Osteoblast (primary cell): ENCODE data around the gene LVRN. TPM values are rescaled to one million over a fixed set of nuclear protein-coding genes. Genes with fewer than 3 reads are reported as not detected.

Experiments used
- DNase-seq: peaks from one replicate; pipeline ENCODE4 v3.0.0; 2011; ENCODE audit warnings: low spot score, mixed read lengths; ENCODE audit not compliant: insufficient read length; ENCODE audit errors: missing footprints
- H2AFZ ChIP-seq: 2 replicates; pipeline ENCODE4 v1.6.0; 2011; ENCODE audit warnings: mild to moderate bottlenecking, low read length
- H3K27ac ChIP-seq: 2 replicates; pipeline ENCODE4 v1.5.1; 2011; ENCODE audit warnings: mild to moderate bottlenecking, low read depth, low read length, moderate library complexity
- H3K27me3 ChIP-seq: 2 replicates; pipeline ENCODE4 v1.6.0; 2012; ENCODE audit warnings: mild to moderate bottlenecking, control low read depth, inconsistent platforms, low read length, moderate library complexity; ENCODE audit not compliant: insufficient read depth
- H3K36me3 ChIP-seq: 2 replicates; pipeline ENCODE4 v1.5.1; 2011; ENCODE audit warnings: mild to moderate bottlenecking, low read length, control low read depth, moderate library complexity; ENCODE audit not compliant: insufficient read depth
- H3K4me1 ChIP-seq: 2 replicates; pipeline ENCODE4 v1.5.1; 2011; ENCODE audit warnings: mild to moderate bottlenecking, low read length, control low read depth, moderate library complexity; ENCODE audit not compliant: insufficient read depth
- H3K4me2 ChIP-seq: 2 replicates; pipeline ENCODE4 v1.6.0; 2011; ENCODE audit warnings: mild to moderate bottlenecking, low read length; ENCODE audit not compliant: insufficient read depth
- H3K4me3 ChIP-seq: fragments of 200-600 bp; sonication (generic); 3 replicates; pipeline ENCODE4 v1.5.1; 2012; ENCODE audit warnings: mild to moderate bottlenecking, low read length, inconsistent platforms; ENCODE audit not compliant: insufficient read depth
- H3K79me2 ChIP-seq: 2 replicates; pipeline ENCODE4 v1.6.0; 2012; ENCODE audit warnings: mild to moderate bottlenecking, low read length, control low read depth, inconsistent platforms; ENCODE audit not compliant: insufficient read depth
- H3K9me3 ChIP-seq: 2 replicates; pipeline ENCODE4 v1.5.1; 2011; ENCODE audit warnings: low read depth, low read length, control low read depth
- H4K20me1 ChIP-seq: 2 replicates; pipeline ENCODE4 v1.6.0; 2012; ENCODE audit warnings: mild to moderate bottlenecking, low read length, control low read depth; ENCODE audit not compliant: insufficient read depth
- total RNA-seq: library from RNA; depleted of rRNA; stranded (reverse); fragments of >200 nt; gene quantifications from 2 replicates; pipeline ENCODE4 v1.2.3, GENCODE V29; 2012
- TF ChIP-seq, protein P1 (sequence below): IDR thresholded peaks from 2 replicates; pipeline ENCODE4 v1.5.1; 2011; ENCODE audit warnings: mild to moderate bottlenecking, low read depth, low read length, moderate library complexity; ENCODE audit errors: extremely low read depth

LVRN gene
- total RNA-seq, 1 donor: under 0.01 TPM

DNA sequence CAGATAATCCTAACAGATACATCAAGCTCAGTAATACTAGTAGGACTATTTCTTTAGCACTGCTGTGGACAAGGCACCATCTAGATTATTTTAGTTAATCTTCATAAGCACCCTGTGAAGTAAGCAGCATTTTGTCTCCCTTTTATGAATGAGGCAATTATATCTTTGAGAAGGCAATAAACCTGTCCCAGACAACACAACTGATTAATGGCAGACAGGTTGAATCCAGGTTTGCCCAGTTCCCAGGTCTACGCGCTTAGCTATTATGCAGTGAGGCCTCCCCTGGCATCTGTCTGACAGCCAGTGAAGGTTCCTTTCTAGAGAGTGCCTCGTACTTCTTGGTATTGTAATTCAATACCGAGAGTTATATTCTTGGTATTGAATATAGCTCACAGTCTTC is 9.7 kb upstream of the LVRN start:
- Histone ChIP-seq H3K36me3 (no peaks in the 10 kb centered on the region), H3K27ac (no peak overlapping the region), H3K27me3 (no peaks in the 10 kb centered on the region), H2AFZ (no peak overlapping the region), H4K20me1 (no peaks in the 10 kb centered on the region), H3K79me2 (no peaks in the 10 kb centered on the region), H3K4me2 (no peak overlapping the region), H3K4me1 (peaks cover 11% of the 10 kb centered on the region), H3K9me3 (no peaks in the 10 kb centered on the region), H3K4me3 (no peak overlapping the region)
- TF ChIP-seq, protein P1, sequence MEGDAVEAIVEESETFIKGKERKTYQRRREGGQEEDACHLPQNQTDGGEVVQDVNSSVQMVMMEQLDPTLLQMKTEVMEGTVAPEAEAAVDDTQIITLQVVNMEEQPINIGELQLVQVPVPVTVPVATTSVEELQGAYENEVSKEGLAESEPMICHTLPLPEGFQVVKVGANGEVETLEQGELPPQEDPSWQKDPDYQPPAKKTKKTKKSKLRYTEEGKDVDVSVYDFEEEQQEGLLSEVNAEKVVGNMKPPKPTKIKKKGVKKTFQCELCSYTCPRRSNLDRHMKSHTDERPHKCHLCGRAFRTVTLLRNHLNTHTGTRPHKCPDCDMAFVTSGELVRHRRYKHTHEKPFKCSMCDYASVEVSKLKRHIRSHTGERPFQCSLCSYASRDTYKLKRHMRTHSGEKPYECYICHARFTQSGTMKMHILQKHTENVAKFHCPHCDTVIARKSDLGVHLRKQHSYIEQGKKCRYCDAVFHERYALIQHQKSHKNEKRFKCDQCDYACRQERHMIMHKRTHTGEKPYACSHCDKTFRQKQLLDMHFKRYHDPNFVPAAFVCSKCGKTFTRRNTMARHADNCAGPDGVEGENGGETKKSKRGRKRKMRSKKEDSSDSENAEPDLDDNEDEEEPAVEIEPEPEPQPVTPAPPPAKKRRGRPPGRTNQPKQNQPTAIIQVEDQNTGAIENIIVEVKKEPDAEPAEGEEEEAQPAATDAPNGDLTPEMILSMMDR: no peak
- DNase-seq: no peak

DNA sequence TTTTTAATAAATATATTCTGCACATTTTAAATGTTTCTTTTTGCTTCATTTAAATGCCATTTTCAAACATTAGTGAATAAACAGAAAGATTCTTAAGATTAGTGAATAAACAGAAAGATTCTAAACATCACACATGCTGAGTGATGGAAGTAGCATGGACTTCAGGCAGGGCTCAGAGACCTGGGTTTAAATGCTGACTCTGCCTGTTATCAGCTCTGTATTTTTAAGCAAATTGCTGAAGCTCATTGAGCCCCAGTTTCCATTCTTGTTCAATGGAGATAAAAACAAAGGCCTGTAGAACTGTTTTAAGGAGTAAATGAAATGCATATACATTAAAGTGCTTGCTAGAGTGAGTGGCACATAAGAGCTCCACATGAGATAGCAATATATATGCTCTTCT is 8.1 kb upstream of the LVRN start:
- no peak overlapping the region for H3K27ac ChIP-seq
- no peaks in the 10 kb centered on the region for H3K36me3 ChIP-seq
- no peaks in the 10 kb centered on the region for H3K79me2 ChIP-seq
- no peak overlapping the region for H3K4me2 ChIP-seq
- DNase-seq: no peak
- no peaks in the 10 kb centered on the region for H4K20me1 ChIP-seq
- no peaks in the 10 kb centered on the region for H3K9me3 ChIP-seq
- no peak overlapping the region for H2AFZ ChIP-seq
- TF ChIP-seq, protein P1: no peak
- H3K27me3 ChIP-seq: peaks cover 5% of the 10 kb centered on the region
- no peak overlapping the region for H3K4me3 ChIP-seq
- H3K4me1 ChIP-seq: no peaks in the 10 kb centered on the region

DNA sequence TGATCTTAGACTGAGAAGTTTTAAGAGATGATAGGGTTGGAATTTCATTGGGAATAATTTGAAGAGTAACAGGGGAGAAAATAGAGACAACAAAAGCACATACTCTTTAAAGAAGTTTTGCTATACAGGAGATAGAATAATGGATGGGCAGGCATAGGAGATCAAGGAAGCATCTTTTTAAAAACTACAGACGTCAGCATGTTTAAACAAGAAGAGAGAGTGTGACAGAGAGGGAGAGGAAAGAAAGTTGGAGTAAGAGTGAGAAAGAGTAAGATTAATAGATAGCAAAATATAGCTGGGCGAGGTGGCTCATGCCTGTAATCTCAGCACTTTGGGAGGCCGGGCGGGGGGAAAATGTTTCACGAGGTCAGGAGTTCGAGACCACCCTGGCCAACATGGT is 5.3 kb upstream of the LVRN start:
- no peak for DNase-seq
- Histone ChIP-seq H3K4me3 (no peak overlapping the region), H3K9me3 (no peaks in the 10 kb centered on the region), H2AFZ (no peak overlapping the region), H3K27me3 (peaks cover 27% of the 10 kb centered on the region), H4K20me1 (no peaks in the 10 kb centered on the region), H3K36me3 (no peaks in the 10 kb centered on the region), H3K27ac (no peak overlapping the region), H3K4me2 (no peak overlapping the region), H3K79me2 (no peaks in the 10 kb centered on the region), H3K4me1 (peaks cover 8% of the 10 kb centered on the region)
- TF ChIP-seq, protein P1: no peak

DNA sequence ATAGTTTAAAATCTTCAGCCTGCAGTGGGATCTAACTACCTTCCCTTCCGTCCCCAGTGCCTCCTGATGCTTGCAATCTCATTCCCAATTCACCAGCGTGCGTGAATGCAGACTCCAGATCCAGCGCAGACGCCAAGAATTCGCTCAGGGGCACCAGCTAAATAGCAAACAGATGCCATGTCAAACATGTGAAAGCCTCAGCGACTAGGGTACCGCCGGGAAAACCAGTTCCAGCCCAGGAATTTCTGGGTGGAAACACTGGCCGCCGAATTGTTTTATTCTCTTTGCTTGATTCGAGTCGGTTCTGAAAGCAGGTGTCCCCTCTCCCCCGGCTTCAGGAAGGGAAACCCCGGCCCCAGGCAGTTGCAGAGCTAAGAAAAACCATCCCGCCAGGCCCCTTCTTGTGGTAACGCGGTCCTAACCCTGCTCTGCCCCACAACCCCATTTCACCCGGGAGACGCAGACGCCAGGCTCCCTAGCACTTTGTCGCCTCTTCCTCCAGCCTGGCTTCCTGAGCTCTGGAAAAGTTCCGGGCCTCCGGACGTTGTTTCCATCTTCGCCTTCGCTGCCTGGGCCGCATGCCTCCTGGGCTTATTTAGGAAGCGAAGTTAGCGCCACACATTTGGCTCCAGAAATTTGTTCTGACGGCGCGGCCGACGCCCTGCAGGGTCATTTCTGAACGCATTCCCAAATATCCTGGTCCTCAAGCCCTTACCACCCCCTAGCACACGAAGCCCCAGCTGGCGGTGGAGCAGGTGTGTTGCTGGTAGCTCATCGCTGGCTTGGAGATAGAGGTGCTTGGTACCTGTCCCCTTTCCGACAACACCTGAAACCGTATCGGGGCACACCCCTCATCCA is 665 bp upstream of the LVRN start:
- TF ChIP-seq, protein P1: no peak
- no peak overlapping the region for H3K27ac ChIP-seq
- no peaks in the 10 kb centered on the region for H3K36me3 ChIP-seq
- no peaks in the 10 kb centered on the region for H3K79me2 ChIP-seq
- H4K20me1 ChIP-seq: no peaks in the 10 kb centered on the region
- H3K4me2 ChIP-seq: peak overlapping the region; percentile 87
- peaks cover 9% of the 10 kb centered on the region for H3K4me1 ChIP-seq
- peak overlapping the region; percentile 65 for H3K4me3 ChIP-seq
- H2AFZ ChIP-seq: peak overlapping the region; percentile 85
- no peaks in the 10 kb centered on the region for H3K9me3 ChIP-seq
- peaks cover 66% of the 10 kb centered on the region for H3K27me3 ChIP-seq
- DNase-seq: peak; percentile 74
